Mucosa of descending colon (tissue), 3 donors: Measurements from ENCODE around the gene CMTM2. TPM values are rescaled to one million over a fixed set of nuclear protein-coding genes. Genes with fewer than 3 reads are reported as not detected.

Experiments used
- ATAC-seq: fragments of 200-7000 bp; cut with Tn5 transposase; one replicate; pipeline ENCODE4 v1.9.1; 2020; ENCODE audit warnings: mild to moderate bottlenecking, moderate library complexity
- DNase-seq, 3 donors: peaks; one replicate each; pipeline ENCODE4 v3.0.0-alpha.2; 2020
- H3K36me3 ChIP-seq: fragments of 200-600 bp; one replicate; pipeline ENCODE4 v1.8.0; 2021; ENCODE audit warnings: low read depth, mild to moderate bottlenecking
- H3K4me1 ChIP-seq: fragments of 200-600 bp; one replicate; pipeline ENCODE4 v1.8.0; 2021; ENCODE audit warnings: low read depth, mild to moderate bottlenecking
- H3K4me3 ChIP-seq: fragments of 200-600 bp; one replicate; pipeline ENCODE4 v1.8.0; 2021; ENCODE audit warnings: mild to moderate bottlenecking
- H3K9me3 ChIP-seq: fragments of 200-600 bp; one replicate; pipeline ENCODE4 v1.8.0; 2021; ENCODE audit warnings: mild to moderate bottlenecking
- intact Hi-C, 2 donors: fragments of 100-400 bp; cut with DNase I in 1 of 2; cut with micrococcal nuclease in 1 of 2; formaldehyde crosslinking; loops; one replicate each; pipeline versions ENCODE4 v1.11.0 to v1.11.1; 2022; cut with DNase I, micrococcal nuclease
- total RNA-seq, 3 donors: library from RNA; stranded (reverse); fragmentation: NEBNext Ultra II Directional in 2 of 3; extraction: Animal tissue kit (Norgen Biotek cat#: 25700) in 2 of 3; gene quantifications; one replicate each; pipeline versions ENCODE4 v1.2.1 to v1.2.4, GENCODE V29; 2021 to 2023
- TF ChIP-seq, protein P1 (sequence below): fragments of 200-600 bp; IDR thresholded peaks from one replicate; pipeline ENCODE4 v1.8.0; 2022; ENCODE audit warnings: antibody characterized with exemption, mild to moderate bottlenecking
- donor health status: DM: no; HTN: no; CAD: no; lungs with moderate emphysema.
- donor health status: DM: no; HTN: no; CAD: no.
- donor health status: DM: no; HTN: yes; CAD: no.

CMTM2 gene
- total RNA-seq, 3 donors from 2014 or later, result 0.46 TPM; not detected in 2

DNA sequence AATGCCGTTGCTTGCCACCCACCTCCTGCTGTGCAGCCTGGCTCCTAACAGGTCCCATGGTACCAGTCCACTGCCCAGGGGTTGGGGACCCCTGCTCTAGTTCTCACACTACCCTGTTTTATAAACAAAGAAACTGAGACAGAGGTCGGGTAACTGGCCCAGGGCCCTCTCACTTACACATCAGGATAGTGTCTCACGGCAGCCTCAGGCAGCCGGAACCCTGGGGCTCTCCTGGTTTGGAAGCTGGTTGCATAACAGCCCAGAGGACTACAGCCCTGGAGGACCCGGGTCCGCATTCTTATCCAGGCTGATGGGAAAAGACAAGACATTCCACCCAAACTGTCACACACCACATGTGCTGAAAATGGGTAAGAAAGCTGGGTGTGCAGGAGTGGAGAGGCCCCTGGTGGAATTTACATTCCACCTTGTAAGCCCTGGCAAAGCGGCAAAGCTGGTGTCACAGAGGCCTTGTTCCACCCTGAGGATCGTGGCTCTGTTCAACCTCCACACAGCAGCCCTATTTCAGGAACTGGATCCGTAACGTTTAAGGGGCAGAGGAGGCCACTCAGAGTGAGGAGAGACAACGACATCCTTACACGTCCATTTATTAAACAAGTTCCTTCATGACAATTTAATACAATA, 35.0 kb downstream of the CMTM2 start:
- TF ChIP-seq, protein P1, sequence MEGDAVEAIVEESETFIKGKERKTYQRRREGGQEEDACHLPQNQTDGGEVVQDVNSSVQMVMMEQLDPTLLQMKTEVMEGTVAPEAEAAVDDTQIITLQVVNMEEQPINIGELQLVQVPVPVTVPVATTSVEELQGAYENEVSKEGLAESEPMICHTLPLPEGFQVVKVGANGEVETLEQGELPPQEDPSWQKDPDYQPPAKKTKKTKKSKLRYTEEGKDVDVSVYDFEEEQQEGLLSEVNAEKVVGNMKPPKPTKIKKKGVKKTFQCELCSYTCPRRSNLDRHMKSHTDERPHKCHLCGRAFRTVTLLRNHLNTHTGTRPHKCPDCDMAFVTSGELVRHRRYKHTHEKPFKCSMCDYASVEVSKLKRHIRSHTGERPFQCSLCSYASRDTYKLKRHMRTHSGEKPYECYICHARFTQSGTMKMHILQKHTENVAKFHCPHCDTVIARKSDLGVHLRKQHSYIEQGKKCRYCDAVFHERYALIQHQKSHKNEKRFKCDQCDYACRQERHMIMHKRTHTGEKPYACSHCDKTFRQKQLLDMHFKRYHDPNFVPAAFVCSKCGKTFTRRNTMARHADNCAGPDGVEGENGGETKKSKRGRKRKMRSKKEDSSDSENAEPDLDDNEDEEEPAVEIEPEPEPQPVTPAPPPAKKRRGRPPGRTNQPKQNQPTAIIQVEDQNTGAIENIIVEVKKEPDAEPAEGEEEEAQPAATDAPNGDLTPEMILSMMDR, result no peak
- no peaks in the 10 kb centered on the region for H3K4me1 ChIP-seq
- DNase-seq (no peak), ATAC-seq (no peak)
- no peak overlapping the region for H3K4me3 ChIP-seq
- intact Hi-C loops, result no loop called here
- no peaks in the 10 kb centered on the region for H3K9me3 ChIP-seq
- H3K36me3 ChIP-seq, result no peaks in the 10 kb centered on the region

DNA sequence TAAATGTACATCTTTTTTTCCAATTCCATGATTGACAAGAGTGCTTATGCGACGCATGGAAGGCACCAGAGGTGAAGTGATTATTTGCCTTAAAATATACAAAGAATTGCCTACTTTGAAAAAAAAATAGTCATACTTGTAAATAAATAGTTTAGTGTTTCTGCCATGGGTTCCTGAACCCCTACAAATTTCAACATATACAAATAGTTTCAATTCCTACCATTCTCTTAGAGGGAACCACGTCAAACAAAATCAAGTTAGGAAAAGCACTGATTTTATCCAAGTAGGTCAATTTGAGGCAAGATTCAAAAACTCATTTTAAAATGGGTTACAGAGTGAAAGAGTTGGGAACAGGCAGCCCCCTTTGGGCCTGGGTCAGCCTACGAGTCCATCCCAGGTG, 36.9 kb downstream of the CMTM2 start:
- intact Hi-C loops, result no loop called here

DNA sequence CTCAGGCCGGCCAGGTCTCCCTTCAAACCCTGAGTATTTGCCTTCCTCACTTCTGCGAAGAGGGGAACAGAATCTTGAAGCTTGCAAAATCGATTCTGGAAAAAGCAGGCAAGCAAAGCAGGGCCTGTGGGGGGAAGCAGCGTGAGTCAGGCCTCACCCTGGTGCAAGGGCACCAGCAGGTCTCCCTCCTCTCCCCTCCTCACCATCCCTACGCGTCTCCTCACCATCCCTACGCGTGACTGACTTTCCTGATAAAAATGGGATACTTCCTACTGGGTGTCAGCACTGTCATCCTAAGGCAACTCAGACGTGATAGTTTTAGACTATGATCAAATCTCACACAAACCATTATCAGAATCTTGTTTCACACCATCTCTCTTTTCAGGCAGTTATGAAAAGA, 37.3 kb downstream of the CMTM2 start:
- Histone ChIP-seq H3K36me3 (no peaks in the 10 kb centered on the region), H3K4me3 (no peak overlapping the region), H3K9me3 (no peaks in the 10 kb centered on the region), H3K4me1 (no peaks in the 10 kb centered on the region)
- DNase-seq (no peak), ATAC-seq (no peak)
- intact Hi-C loops, result no loop called here
- TF ChIP-seq, protein P1, result no peak

More for the DNA sequence above, 36.9 kb downstream of the CMTM2 start:
- DNase-seq (no peak), ATAC-seq (no peak)
- Histone ChIP-seq H3K9me3 (no peaks in the 10 kb centered on the region), H3K4me1 (no peaks in the 10 kb centered on the region), H3K36me3 (no peaks in the 10 kb centered on the region), H3K4me3 (no peak overlapping the region)
- TF ChIP-seq, protein P1, result no peak

DNA sequence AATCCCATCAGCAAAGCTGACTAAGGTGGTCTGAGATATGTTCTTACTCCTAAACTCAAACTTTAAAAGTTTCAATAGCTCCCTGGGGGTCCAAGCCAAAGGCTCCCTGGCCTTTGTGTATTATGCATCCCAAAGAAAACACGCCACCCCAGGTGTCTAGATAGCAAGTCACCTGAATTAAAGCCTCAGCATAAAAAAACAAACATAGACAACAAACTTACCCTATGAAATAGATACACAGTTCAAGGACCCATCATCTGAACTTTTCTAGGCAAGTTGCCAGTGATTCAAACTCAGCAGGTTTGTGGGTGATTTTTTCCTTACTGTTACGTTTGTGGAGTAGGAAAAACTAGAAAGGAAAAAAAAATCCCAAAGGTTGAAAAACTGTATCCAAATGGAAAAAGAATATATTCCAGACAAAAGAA, 37.8 kb downstream of the CMTM2 start:
- Histone ChIP-seq H3K36me3 (peaks cover 4% of the 10 kb centered on the region), H3K4me1 (no peaks in the 10 kb centered on the region), H3K4me3 (no peak overlapping the region), H3K9me3 (no peaks in the 10 kb centered on the region)
- no peak for ATAC-seq
- TF ChIP-seq, protein P1, result no peak
- intact Hi-C loops, result no loop called here
- no peak for DNase-seq

DNA sequence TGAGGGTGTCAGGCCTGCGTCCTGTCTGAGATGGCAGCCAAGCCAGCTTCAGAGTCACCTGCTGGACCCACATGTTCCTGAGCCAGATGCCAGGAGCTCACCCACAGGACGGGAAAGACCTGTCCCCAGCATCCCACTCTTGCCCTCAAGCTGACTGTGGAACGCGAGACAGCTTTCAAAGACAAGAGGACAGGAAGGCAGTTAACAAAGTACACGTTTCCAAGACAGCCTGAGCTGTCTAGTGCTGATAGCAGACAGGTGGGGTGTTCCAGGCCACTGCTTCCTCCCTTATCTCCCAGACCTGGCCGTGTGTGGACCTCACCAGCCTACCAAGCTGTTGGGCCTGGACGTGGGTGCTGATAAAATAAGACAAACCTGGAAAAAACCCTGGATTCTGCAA, 38.5 kb downstream of the CMTM2 start:
- DNase-seq (no peak), ATAC-seq (no peak)
- H3K9me3 ChIP-seq, result no peaks in the 10 kb centered on the region
- H3K4me1 ChIP-seq, result no peaks in the 10 kb centered on the region
- no peak overlapping the region for H3K4me3 ChIP-seq
- TF ChIP-seq, protein P1, result no peak
- intact Hi-C loops, result no loop called here
- peaks cover 6% of the 10 kb centered on the region for H3K36me3 ChIP-seq
